Measurements from ENCODE around the gene ITCH. TPM values are rescaled to one million over a fixed set of nuclear protein-coding genes. Genes with fewer than 3 reads are reported as not detected.

The ITCH gene
- total RNA-seq, 2 donors from 2014 or later: 46.2 to 70.6 TPM

DNA sequence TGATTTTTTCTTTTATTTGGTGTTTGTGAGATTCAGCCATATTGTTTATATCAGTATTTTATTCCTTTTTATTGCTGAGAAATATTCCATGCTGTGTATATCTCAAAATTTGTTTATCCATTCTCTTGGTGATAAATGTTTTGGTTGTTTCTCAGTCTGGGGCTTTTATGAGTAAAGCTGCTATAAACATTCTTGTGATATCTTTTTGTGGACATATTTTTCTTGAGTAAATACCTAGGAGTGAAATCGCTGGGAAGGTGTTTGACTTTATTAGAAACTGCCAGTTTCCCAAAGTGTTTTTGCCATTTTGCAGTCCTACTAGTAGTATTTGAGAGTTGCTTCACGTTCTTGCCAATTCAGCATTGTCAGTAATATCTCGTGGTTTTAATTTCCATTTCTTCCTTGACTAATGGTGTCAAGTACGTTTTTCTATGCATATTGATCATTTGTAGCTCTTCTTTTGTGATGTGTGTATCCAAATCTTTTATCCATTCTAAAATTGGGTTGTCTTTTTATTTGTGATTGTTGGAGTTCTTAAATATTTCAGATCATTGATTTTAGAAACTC, 122.1 kb downstream of the ITCH start:
- no peak for ATAC-seq (ENCODE audit: insufficient number of reproducible peaks, low FRiP score, low read depth)
- H3K9me3 ChIP-seq: no peaks in the 10 kb centered on the region
- no peak for DNase-seq (ENCODE audit: low spot score)
- no peak overlapping the region for H3K4me3 ChIP-seq
- H3K36me3 ChIP-seq: peaks cover 30% of the 10 kb centered on the region
- H3K27me3 ChIP-seq (replicated peaks; ENCODE audit: insufficient read depth): no peaks in the 10 kb centered on the region
- H3K27ac ChIP-seq: no peak overlapping the region
- TF ChIP-seq, protein P1, sequence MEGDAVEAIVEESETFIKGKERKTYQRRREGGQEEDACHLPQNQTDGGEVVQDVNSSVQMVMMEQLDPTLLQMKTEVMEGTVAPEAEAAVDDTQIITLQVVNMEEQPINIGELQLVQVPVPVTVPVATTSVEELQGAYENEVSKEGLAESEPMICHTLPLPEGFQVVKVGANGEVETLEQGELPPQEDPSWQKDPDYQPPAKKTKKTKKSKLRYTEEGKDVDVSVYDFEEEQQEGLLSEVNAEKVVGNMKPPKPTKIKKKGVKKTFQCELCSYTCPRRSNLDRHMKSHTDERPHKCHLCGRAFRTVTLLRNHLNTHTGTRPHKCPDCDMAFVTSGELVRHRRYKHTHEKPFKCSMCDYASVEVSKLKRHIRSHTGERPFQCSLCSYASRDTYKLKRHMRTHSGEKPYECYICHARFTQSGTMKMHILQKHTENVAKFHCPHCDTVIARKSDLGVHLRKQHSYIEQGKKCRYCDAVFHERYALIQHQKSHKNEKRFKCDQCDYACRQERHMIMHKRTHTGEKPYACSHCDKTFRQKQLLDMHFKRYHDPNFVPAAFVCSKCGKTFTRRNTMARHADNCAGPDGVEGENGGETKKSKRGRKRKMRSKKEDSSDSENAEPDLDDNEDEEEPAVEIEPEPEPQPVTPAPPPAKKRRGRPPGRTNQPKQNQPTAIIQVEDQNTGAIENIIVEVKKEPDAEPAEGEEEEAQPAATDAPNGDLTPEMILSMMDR (IDR thresholded peaks at IDR 0.05): no peak
- H3K4me1 ChIP-seq (ENCODE audit: control insufficient read depth in 1 of 2, low read depth in 2 of 2): no peaks in the 10 kb centered on the region

DNA sequence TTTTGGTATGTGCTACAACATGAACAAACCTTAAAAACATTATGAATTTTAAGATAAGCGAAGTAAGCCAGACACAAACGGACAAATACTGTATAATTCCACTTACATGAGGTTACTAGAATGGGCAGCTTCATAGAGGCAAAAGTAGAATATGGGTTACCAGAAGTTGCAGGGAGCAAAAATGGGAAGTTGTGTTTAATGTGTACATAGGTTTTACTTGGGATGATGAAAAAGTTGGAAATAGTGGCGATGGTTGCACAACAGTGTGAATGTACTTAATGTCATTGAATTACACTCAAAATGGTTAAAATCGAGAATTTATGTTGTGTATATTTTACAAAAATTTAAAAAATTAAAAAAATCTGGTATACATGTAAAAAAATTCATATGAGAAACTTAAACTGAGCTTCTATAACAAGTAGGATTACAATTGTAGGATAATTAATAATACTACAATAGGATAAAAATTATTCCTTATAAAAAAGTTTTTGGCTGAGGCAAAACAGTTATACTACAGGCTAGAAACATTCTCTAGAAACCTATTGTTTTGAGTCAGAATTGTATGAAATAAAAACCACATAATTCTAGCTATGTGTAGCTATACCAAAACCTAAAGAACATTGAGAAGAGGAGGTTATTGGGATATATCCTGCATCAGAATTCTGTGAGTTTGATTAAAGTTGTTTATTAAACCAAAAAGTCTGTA, 128.3 kb downstream of the ITCH start:
- ATAC-seq (ENCODE audit: insufficient number of reproducible peaks, low FRiP score, low read depth) (no peak), DNase-seq (ENCODE audit: low spot score) (no peak)
- Histone ChIP-seq H3K27ac (no peak overlapping the region), H3K36me3 (peaks cover 32% of the 10 kb centered on the region), H3K9me3 (no peaks in the 10 kb centered on the region), H3K4me3 (no peak overlapping the region), H3K4me1 (ENCODE audit: control insufficient read depth in 1 of 2, low read depth in 2 of 2) (no peaks in the 10 kb centered on the region), H3K27me3 (replicated peaks; ENCODE audit: insufficient read depth) (no peaks in the 10 kb centered on the region)
- TF ChIP-seq, protein P1 (IDR thresholded peaks at IDR 0.05): no peak

DNA sequence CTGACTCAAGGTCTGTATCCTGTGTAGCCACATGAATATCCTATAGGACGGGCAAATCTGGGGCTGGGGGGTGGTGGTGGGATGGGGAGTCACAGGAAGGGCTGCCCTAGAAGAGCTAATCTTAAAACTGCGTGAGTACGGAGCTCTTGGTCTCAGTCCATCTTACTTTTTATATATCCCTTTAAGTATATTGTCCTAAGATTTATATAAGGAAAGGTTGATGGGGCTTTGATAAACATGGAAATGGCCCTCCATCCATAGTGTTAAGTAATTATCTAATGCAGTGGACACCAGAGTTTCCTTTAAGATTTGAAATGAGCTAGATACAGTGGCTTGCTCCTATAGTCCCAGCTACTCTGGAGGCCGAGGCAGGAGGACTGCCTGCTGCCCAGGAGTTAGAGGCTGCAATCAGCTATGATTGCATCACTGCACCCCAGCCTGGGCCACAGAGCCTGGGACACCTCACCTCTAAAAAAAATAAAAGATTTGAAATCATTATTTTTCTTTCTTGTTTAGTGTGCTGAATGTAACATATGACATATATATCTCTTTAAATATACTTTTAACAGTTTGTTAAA, 128.9 kb downstream of the ITCH start:
- Histone ChIP-seq H3K27me3 (replicated peaks; ENCODE audit: insufficient read depth) (no peaks in the 10 kb centered on the region), H3K4me3 (no peak overlapping the region), H3K27ac (no peak overlapping the region), H3K9me3 (no peaks in the 10 kb centered on the region), H3K4me1 (ENCODE audit: control insufficient read depth in 1 of 2, low read depth in 2 of 2) (no peaks in the 10 kb centered on the region), H3K36me3 (peaks cover 33% of the 10 kb centered on the region)
- DNase-seq (ENCODE audit: low spot score) (no peak), ATAC-seq (ENCODE audit: insufficient number of reproducible peaks, low FRiP score, low read depth) (no peak)
- TF ChIP-seq, protein P1 (IDR thresholded peaks at IDR 0.05): no peak

DNA sequence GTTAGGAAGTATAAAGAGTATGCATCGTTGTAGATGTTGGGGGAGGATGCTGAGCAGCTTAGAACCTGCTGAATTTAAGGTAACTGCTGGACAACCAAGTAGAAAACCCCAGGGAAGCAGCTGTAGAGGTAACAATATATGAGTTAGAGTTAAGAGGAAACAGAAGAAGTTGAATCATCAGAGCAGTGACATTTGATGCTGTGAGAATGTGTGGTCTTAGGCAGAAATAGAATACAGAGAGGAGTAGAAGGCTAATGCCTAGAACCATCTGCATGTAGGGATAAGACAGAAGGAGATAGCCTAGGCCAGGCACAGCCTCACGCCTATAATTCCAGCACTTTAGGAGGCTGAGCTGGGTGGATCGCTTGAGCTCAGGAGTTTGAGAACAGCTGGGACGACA, 130.6 kb downstream of the ITCH start:
- no peak for DNase-seq (ENCODE audit: low spot score)
- H3K9me3 ChIP-seq: no peaks in the 10 kb centered on the region
- H3K4me3 ChIP-seq: no peak overlapping the region
- no peak overlapping the region for H3K27ac ChIP-seq
- no peak for ATAC-seq (ENCODE audit: insufficient number of reproducible peaks, low FRiP score, low read depth)
- no peaks in the 10 kb centered on the region for H3K4me1 ChIP-seq (ENCODE audit: control insufficient read depth in 1 of 2, low read depth in 2 of 2)
- TF ChIP-seq, protein P1 (IDR thresholded peaks at IDR 0.05): no peak
- no peaks in the 10 kb centered on the region for H3K27me3 ChIP-seq (replicated peaks; ENCODE audit: insufficient read depth)
- H3K36me3 ChIP-seq: peaks cover 38% of the 10 kb centered on the region

DNA sequence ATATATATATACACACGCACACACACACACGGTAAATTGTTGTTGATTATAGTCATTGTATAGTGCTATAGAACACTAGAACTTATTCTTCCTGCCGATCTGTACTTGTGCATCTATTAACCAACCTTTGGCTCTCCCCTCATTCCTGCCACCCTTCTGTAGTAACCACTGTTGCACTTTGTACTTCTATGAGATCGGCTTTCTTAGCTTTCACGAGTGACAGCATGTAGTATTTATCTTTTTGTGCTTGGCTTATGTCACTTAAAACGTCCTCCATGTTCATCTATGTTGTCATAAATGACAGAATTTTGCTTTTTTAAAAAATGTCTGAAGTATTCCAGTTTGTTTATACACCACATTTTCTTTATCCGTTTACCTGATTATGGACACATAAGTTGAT, 132.2 kb downstream of the ITCH start:
- H3K27me3 ChIP-seq (replicated peaks; ENCODE audit: insufficient read depth): no peaks in the 10 kb centered on the region
- H3K4me3 ChIP-seq: no peak overlapping the region
- DNase-seq (ENCODE audit: low spot score) (no peak), ATAC-seq (ENCODE audit: insufficient number of reproducible peaks, low FRiP score, low read depth) (no peak)
- TF ChIP-seq, protein P1 (IDR thresholded peaks at IDR 0.05): no peak
- H3K36me3 ChIP-seq: peaks cover 30% of the 10 kb centered on the region
- no peaks in the 10 kb centered on the region for H3K9me3 ChIP-seq
- H3K4me1 ChIP-seq (ENCODE audit: control insufficient read depth in 1 of 2, low read depth in 2 of 2): no peaks in the 10 kb centered on the region
- no peak overlapping the region for H3K27ac ChIP-seq

Data from thoracic aorta (tissue), 2 donors.